ENCODE data around the gene KRT16. TPM values are rescaled to one million over a fixed set of nuclear protein-coding genes. Genes with fewer than 3 reads are reported as not detected.

KRT16 gene
- total RNA-seq, 1 donor from 2014 or later = not detected

DNA sequence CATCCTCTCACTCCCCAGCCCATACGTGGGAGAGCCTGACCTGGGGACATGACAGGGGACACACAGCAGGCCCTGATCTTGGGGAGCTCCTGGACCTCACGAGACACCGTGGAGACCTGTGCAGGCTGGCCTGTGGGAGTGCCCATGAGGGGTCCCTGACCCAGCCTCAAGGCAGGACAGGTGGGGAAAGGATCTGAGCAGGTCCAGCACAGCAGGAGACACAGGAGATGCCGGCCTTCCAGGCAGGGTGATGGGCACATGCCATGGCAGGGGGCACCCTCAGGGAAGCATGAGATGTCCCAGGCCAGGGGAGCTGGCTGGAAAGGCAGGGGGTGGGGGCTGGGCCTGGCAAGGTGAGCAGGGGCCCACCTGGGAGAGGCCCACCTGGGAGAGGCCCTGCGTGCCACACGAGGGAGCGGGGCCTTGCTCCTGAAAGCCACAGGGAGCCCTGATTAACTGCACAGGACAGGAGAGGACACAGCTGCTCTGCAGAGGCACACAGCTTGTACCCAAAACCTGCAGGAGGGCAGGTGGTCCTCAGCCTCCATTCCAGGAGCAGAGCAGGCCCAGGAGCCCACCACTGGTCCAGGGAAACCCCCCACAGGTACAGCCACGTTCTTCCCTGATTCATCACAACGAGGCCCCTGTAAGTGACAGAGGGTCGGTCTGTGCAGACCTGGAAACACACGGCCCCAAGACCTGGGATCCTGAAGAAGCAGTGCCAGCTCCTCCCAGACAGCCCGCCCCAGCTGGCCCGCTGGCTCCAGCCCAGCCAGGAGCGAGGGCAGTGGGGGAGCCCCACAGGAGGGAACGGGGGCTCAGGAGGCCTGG, 38.4 kb upstream of the KRT16 start:
- Mint-ChIP-seq H3K36me3 (ENCODE audit: unreplicated experiment) (no peaks in the 10 kb centered on the region), H3K9me3 (ENCODE audit: unreplicated experiment) (no peaks in the 10 kb centered on the region), H3K4me1 (ENCODE audit: low read depth, unreplicated experiment) (peaks cover 3% of the 10 kb centered on the region), H3K27ac (ENCODE audit: unreplicated experiment) (no peak overlapping the region), H3K27me3 (ENCODE audit: unreplicated experiment) (peaks cover 6% of the 10 kb centered on the region), H3K4me3 (ENCODE audit: unreplicated experiment) (no peak overlapping the region)
- DNase-seq = no peak
- TF ChIP-seq, protein P1, sequence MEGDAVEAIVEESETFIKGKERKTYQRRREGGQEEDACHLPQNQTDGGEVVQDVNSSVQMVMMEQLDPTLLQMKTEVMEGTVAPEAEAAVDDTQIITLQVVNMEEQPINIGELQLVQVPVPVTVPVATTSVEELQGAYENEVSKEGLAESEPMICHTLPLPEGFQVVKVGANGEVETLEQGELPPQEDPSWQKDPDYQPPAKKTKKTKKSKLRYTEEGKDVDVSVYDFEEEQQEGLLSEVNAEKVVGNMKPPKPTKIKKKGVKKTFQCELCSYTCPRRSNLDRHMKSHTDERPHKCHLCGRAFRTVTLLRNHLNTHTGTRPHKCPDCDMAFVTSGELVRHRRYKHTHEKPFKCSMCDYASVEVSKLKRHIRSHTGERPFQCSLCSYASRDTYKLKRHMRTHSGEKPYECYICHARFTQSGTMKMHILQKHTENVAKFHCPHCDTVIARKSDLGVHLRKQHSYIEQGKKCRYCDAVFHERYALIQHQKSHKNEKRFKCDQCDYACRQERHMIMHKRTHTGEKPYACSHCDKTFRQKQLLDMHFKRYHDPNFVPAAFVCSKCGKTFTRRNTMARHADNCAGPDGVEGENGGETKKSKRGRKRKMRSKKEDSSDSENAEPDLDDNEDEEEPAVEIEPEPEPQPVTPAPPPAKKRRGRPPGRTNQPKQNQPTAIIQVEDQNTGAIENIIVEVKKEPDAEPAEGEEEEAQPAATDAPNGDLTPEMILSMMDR (IDR thresholded peaks at IDR 0.05; ENCODE audit: partially characterized antibody, unreplicated experiment) = no peak

DNA sequence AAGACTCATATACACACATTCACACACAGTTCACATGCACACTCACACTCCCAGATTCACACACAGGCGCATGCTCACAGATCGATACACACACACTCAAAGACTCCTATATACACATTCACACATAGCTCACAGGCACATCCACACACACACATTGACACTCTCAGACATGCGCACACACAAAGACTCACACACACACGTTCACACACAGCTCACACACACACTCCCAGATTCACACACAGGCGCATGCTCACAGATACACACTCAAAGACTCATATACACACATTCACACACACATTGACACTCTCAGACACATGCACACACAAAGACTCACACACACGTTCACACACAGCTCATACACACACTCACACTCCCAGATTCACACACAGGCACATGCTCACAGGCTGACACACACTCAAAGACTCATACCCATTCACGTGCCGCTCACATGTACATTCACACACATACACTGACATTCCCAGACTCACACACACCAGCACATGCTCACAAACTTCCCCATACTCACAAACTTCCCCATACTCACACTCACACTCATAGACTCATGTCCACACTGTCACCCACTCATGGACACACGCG, 37.5 kb upstream of the KRT16 start:
- DNase-seq = no peak
- Mint-ChIP-seq H3K4me1 (ENCODE audit: low read depth, unreplicated experiment) (no peaks in the 10 kb centered on the region), H3K27me3 (ENCODE audit: unreplicated experiment) (peaks cover 5% of the 10 kb centered on the region), H3K36me3 (ENCODE audit: unreplicated experiment) (no peaks in the 10 kb centered on the region), H3K9me3 (ENCODE audit: unreplicated experiment) (no peaks in the 10 kb centered on the region), H3K4me3 (ENCODE audit: unreplicated experiment) (no peak overlapping the region), H3K27ac (ENCODE audit: unreplicated experiment) (no peak overlapping the region)
- TF ChIP-seq, protein P1 (IDR thresholded peaks at IDR 0.05; ENCODE audit: partially characterized antibody, unreplicated experiment) = no peak

DNA sequence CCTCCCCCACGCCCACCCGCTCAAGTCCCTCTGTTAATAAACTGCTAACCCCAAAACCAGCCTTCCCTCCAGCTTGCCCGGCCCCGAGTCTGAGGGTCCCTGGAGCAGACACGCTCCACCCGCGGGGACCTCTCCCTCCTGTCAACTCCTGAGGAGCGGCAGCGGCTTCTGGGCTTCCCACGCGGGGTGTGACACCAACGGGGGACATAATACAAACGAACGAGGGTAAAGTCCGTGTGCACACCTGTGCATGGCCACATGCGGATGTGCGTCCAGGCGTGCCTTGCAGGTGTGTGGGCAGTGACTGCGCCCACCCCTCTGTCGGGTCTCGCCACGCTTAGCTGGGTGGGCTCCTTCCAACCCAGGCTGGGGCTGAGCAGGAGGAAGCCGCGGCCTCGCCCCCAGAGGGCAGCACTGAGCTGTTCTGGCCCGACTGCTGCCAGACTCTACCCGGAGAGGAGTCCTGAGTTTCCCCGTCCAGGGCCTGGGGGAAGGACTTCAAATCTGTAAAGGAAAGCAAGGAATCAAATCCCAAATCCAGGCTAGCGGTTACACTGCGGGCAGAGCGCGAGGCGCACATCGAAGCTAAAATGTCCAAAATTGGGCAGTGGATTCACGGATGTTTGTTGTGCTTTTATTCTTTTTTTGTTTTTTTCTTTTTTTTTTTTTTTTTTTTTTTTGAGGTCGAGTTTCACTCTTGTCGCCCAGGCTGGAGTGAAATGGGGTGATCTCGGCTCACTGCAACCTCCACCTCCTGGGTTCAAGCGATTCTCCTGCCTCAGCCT, 36.0 kb upstream of the KRT16 start:
- Mint-ChIP-seq H3K27ac (ENCODE audit: unreplicated experiment) (no peak overlapping the region), H3K36me3 (ENCODE audit: unreplicated experiment) (no peaks in the 10 kb centered on the region), H3K9me3 (ENCODE audit: unreplicated experiment) (no peaks in the 10 kb centered on the region), H3K4me1 (ENCODE audit: low read depth, unreplicated experiment) (no peaks in the 10 kb centered on the region), H3K4me3 (ENCODE audit: unreplicated experiment) (peak overlapping the region; percentile 82), H3K27me3 (ENCODE audit: unreplicated experiment) (peaks cover 5% of the 10 kb centered on the region)
- DNase-seq = peak; percentile 94
- TF ChIP-seq, protein P1 (IDR thresholded peaks at IDR 0.05; ENCODE audit: partially characterized antibody, unreplicated experiment) = peak; percentile 70

DNA sequence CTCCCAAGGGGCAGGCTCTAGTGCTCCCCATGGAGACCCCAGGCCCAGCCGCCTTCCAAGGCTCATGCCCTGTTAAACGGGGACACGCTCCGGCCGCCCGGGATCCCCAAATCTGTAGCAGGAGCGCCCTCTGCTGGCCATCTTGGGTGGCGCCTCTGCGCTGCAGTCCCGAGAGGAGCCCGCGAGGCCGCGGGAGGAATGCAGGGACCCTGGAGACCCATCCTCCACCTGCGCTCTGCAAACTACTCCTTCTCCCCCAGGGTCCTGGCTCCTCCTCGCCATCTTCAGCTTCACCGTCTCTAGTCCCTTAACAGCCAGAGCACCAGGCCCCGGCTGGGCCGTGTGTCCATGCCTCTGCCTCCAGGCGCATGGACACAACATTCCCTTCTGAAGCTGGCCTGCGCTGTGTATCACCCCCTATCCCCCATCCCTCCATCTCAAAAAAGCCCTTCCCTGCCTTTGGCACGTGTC, 35.4 kb upstream of the KRT16 start:
- DNase-seq = peak; percentile 95
- H3K36me3 Mint-ChIP-seq (ENCODE audit: unreplicated experiment) = no peaks in the 10 kb centered on the region
- H3K9me3 Mint-ChIP-seq (ENCODE audit: unreplicated experiment) = no peaks in the 10 kb centered on the region
- no peak overlapping the region for H3K27ac Mint-ChIP-seq (ENCODE audit: unreplicated experiment)
- H3K4me3 Mint-ChIP-seq (ENCODE audit: unreplicated experiment) = peak overlapping the region; percentile 82
- TF ChIP-seq, protein P1 (IDR thresholded peaks at IDR 0.05; ENCODE audit: partially characterized antibody, unreplicated experiment) = peak; percentile 92
- no peaks in the 10 kb centered on the region for H3K4me1 Mint-ChIP-seq (ENCODE audit: low read depth, unreplicated experiment)
- peaks cover 5% of the 10 kb centered on the region for H3K27me3 Mint-ChIP-seq (ENCODE audit: unreplicated experiment)
